GM21447 (cell line): ENCODE data around the gene DPF3.

Experiments used
- ATAC-seq: cut with Tn5 transposase; IDR thresholded peaks from one replicate; pipeline ENCODE4 v1.9.1; 2021; ENCODE audit not compliant: unreplicated experiment

DPF3 gene

DNA sequence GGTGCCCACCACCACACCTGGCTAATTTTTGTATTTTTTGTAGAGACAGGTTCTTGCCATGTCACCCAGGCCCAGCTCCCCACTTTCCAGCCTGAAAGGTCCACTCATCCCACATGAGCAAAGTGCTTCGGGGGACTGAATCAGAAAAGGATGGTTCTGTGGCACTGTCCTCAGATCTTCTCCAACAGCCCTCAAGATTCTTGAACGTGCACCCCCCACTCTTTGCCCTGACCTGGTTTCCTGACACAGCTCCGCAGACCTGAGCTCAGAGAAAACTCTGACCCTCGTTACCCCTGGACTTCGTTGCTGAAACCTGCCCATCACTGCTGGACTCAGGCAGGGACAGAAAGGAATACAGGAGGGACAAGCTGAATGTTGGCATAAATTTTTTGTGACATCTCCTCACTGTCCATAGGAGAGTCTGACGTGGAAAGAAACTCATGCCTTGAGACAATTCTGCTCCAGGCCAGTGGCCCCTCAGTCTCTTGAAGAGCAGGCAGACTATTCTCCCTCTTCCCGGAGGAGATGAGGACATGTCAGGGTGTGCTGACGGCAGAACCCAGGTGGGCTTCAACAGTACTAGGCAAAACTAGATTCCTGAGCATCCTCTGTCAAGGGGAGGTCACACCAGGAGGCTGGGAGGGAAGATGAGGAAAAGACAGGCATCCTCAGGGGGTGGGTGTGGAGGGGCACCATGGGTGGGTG, 149.3 kb downstream of the DPF3 start:
- no peak for ATAC-seq

DNA sequence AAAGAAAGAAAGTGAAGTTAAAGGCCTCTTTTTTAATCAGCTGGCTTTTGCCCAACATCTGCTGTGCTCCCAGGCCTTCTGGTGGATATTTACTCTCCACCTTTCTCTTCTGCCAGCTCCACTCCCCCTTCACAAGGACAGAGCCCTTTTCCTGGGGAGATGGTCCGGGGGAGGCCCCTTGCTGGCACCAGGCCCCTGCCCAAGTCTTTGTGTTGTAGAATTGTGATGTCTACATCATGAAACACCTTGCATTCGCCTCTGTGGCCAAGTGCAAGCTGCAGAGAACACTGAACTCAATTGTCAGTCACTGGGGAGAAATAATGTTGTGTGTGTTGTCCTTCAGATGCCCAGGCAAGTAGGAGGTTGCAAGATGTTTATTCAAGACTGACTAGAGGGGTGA, 150.3 kb downstream of the DPF3 start:
- no peak for ATAC-seq

DNA sequence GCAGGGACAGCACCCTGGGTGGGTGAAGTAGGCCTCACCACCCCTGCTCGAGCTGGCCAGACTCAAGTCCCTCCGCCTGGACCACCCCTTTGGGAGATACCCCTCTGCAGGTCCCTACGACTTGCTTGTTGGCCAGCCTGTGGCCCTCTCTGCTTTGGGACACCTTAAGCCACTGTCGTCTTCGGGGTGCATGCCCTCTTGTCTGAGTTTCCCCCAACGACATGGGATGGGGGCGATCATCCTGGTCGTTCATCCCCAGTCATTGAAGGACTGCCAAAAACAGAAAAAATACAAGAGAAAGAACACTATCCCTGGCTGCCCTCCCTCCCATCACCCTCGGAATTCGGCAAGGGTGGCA, 151.1 kb downstream of the DPF3 start:
- ATAC-seq, result no peak

DNA sequence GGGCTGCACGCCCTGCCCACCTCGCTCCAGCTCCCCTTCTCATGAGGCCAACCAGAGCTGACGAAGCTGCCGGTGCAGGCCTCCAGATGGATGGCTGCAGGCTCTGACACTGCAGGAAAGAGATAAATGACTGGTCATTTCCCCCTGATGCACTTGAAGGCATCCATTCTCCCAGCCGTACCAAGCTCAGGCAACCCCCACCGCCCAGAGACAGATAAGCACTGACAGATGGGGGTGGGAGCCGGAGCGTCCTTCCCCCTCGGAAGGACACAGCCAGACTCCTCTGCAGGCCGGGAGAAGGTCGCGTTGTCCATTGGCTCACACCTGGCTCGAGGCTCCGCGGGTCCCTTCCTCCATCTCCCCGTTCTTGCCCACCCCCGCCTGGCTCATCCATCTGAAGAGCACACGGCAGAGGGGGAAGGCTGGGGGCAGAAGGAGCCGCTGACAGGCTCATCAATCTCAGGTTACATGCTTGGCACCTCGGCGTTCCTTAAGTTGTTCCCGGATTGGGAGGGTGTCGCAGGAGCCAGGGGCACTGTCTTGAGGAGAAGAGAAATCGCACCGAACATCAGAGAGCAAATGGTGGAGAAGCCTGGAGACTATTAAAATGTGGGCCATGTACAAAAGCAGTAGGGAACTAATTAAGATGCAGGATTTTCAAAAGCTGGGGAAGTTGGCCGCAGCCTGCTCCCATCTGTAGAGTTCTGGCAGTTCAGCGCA, 151.6 kb downstream of the DPF3 start:
- no peak for ATAC-seq

DNA sequence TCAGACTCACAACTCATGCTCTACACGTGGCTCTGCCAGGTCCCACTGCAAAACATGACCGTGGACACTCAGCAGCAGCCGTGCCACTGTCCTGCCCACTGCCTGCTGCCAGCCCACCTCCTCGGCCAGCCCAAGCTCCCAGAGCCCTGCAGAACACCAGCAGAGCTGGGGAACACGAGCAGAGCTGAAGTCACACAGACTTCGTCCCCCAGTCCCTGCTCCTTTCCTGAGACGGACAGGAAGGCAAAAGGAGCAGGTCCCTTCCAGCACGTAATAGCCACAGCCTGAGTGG, 152.1 kb downstream of the DPF3 start:
- ATAC-seq, result no peak

DNA sequence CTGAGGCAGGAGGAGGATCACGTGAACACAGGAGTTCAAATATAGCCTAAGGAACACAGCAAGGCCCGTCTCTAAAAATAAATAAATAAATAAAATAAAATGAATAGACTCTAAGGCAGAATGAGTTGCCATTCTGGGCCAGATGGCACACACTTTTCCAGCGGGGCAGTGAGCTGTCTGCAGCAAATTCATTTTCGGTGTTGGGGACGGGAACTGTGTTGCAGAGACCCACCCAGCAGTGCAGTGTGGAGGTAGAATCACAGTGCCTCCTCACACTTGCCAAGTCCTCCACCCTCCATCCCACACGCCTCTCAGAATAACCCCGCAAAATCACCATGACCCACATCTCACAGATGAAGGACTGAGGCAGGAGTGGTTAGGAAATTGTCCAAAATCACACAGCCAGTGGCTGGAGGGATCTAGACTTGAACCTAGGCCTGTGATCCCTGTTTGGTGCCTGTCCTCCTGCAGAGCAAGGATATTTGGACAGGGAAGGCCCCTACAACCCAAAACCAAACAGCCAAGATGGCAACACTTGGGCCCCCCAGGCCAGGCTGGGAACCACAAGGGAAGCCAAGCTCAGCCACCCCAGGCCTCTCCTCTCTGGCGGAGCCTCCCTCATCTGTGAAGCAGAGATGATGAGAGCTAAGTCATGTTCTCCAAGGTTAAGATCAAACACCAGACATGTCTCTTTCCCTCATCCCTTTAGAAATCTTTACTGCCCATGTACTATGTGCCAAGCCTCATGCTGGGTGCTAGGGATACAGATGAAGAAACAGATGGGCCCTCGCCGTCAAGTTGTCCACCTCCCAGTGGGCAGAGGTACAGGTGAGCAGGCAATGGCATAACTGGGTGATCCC, 152.7 kb downstream of the DPF3 start:
- no peak for ATAC-seq

DNA sequence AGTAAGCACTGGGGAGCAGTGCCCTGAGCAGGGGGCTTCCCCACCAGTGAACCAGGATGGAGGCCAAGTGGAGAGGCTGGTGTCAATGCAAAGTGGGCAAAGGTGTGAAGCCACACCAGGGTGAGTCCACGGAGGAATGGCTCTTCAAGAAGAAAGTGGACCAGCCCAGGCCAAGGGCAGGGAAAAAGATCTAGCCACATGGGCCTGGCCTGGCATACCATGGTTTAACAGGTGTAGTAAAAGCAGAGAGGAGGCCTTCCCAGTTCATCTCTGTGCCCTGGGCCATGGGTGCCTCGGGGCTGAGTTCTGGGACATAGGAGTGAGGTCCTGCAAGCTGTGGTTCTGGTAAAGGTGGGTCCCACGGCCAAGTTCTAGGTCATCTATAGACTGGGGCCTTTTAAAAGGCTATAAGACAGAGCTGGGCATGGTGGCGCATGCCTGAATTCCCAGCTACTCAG, 153.4 kb downstream of the DPF3 start:
- no peak for ATAC-seq

DNA sequence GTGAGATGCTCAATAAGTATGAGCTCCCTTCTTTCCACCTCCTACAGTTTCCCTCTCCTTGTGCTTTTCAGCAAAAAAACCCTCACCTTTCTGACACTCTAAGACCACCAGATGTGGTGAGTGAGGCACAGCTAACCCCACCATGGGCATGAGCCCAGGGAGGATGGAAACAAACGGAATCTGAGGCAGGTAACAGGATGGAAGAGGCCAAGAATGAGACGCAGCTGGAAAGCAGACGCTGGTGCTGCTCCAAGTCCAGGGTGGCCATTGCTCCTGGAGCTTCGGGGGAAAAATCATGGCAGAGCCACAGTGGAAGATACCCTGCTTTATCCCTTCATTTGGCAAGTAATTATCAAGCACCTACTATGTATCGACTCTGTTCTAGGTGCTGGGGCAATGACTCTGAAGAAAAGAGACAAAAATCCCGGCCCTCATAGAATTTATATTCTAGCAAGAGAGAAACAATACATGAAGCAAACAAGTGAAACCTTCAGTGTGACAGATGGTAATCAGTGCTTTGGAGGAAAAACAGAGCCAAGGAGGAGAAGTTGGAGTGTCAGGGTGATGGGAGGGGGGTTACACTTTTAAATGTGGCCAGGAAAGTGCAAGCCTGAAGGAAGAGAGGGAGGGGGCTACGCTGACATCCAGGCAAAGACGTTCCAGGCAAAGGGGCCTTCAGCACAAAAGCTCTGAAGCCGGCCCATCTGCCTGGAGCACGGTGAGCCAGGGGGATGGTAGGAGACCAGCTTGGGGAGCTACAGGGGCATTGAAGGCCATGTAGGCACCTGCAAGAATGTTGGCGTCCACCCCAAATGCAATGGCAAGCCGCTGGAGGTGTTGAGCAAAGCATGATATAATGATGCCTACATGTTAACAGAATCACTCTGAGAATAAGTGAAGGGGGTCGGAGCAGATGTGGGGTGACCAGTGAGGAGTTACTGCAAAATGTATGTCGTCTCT, 154.2 kb downstream of the DPF3 start:
- no peak for ATAC-seq

DNA sequence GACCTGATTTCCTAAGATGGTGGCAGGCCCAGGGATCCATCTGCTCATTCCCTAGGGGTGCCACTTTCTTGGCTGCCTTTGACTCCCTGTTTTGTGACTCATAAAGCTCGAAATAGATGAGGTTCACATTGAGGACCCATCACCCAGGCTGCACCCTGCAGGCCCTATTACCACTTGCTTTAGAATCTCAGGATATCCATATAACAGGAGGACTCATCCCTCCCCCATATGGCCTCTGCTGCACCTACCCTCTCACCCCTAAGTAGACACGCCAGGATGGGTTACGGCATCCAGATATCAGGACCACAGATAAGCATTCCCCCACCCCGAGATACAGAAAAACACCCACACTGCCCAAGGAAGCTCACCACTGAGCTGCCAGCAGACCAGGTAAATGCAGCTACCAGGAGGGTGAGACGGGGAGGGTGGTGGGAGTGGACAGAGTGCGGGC, 155.7 kb downstream of the DPF3 start:
- no peak for ATAC-seq

DNA sequence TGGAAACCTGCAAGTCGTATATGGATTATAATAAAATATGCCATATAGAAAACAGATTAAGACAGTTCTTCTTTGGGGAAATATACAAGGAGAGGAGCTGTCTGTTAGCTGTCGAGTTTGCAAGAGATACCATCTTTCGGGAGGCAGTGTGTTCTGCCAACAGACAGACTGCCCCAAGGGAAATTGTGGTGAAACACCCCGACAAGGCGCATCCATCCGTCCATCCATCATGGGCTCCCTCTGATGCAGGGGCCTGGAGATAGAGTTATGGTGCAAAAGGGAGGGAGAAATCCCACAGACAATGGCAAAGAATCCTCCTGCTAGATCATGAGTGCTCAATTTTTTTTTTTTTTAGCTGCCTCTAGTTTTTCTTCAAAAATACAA, 156.3 kb downstream of the DPF3 start:
- ATAC-seq, result no peak

DNA sequence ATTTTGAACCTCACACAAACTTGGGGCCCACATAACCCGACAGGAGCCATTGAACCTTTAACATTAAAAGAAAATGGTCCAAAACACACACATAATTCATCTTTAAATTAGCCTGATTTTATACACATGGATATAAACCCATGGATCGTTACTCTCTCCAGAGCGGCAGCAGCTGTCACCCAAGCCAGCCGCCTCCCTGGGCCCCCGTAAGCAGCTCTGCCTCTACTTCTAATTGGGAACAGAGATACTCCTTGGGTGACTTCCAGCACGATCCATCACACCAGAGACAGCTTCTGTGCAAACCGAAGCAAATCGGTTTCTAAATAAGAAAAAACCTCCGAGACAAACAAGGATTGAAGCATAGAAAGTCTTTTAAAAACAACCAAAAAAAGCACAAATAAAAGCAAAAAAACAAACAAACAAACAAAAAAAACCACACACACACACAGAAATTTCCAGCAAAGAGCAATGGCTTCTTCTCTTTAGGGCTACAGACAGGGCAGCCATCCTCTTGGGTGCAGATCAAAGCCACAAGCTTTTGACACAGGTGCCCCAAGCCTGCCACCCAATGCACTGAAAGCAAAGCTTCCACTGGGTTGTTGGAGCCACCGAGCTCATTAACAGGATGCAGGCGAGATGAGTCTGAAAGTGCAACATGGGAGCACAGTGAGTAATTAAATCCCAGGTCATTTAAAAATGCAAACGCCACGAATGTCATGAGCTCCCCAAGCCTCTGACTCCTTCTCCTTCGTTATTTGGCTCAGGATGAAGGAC, 156.9 kb downstream of the DPF3 start:
- no peak for ATAC-seq

DNA sequence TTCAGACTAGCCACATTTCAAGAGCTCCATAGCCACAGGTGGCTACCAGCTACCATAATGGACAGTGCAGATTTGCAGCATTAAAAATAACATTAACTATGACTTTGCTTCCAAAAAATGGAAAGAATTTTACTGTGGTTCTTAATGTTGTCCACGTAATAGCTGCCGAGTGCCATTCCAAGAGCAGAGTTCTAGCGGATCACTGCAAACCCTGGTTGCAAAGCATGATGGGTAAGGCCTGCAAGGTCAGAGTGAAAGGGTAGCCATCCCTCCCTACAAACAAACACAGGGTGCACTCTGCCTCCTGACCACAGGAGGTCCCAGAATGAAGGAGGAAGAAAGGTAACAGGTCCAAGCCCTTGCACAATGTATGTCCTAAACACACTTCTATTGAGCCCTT, 157.6 kb downstream of the DPF3 start:
- no peak for ATAC-seq

DNA sequence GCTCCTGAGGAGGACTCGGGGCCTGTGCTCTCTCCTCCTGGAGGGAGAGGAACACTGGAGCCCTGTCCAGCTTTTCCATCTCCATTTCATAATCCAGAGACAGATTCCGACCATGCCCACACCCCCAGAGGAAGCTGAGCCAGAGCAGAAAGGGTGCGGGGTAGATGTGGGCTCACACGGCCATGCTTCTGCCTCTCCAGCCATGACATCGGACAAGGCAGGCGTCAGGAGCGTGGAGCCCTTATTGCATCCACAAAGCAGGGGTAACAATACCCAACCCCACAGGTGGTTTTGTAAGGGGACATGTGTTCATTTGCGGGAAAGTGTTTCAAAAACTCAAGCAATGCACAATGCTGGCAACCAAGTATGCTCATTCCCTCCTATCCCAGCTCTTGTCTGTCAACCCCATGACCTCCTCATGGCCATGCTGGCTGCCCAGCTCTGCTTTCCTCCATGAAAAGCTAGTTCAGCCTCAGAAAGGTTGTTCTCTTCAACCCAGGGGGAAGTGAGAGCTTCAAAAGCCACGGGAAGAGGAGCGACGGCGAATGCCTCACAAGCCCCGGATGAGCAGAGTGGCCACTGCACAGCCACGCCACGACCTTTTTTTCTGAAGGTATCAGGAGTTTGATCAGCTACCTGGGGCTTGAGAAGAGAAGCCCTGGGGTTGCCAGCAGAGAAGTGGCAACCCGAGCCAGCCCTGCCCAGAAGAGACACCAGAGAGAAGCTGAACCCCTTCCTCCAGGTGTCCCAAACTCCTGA, 161.7 kb downstream of the DPF3 start:
- ATAC-seq, result no peak

DNA sequence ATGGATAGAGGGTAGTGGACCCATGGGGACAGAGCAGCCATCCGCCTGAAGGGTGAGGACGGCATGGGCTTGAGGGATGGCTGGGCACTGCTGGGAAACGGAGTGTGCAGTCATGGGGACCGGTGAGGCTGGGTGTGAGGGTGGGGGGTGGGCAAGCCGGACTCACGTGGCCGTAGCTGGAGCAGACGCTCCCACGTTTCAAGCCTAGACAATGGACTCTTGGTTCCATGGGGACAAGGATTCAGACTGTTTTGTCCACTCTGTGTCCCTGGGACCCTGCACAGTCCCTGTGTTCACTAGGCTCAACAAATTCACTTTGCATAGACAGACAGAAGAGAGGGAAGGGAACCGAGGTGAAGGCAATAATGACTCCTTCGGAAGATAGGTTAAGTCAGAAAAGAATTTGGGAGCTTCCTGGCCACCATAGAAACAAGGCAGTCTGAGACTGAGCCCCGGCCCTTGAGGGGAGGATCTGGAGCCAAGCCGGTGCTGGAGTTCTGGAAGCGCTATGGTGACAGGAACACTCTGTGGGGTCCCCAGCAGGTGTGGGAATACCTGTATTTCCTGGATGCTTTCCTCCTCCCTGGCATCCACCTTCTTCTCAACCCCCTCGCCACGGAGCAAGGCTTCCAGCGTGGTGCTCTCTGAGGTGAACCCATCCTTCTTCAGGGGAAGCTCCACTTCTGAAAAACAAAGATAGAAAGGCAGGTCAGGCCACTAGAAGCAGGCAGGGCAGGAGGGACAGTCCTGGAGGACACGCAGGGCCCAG, 162.5 kb downstream of the DPF3 start:
- no peak for ATAC-seq

DNA sequence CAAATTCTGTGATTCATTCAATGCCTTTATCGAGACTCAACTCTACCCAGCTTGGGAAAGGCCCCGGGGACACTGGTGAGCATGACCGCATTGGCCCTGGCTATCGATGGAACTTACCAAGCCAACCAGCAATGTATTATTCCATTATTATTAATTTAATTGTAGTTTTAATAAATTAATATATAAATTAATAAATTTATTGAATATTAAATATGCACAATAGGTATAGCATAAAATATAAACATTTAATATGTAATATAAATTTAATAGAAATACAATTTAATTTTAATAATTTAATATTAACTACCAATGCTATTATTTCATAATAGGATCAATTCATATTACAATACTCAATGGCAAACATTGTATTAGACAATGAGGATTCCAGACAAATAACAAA, 163.4 kb downstream of the DPF3 start:
- no peak for ATAC-seq

DNA sequence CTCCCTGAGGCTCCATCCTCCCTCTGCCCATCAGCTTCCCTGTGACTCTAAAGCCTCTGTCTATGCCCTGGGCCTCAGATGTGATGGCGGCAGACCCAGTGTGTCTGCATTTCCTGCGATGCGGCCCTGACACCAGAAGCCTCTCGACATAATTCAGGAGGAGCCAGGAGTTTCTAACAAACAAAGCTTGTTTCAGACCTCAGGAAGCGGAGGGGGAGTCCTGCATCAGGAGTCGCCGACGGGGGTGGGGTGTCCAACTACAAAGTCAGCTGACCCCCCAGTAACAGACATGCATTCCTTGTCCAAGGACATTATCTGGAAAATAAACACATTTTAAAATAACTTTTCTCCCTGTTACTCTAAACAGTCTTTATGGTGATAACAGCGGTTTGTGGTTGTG, 167.5 kb downstream of the DPF3 start:
- ATAC-seq, result no peak

DNA sequence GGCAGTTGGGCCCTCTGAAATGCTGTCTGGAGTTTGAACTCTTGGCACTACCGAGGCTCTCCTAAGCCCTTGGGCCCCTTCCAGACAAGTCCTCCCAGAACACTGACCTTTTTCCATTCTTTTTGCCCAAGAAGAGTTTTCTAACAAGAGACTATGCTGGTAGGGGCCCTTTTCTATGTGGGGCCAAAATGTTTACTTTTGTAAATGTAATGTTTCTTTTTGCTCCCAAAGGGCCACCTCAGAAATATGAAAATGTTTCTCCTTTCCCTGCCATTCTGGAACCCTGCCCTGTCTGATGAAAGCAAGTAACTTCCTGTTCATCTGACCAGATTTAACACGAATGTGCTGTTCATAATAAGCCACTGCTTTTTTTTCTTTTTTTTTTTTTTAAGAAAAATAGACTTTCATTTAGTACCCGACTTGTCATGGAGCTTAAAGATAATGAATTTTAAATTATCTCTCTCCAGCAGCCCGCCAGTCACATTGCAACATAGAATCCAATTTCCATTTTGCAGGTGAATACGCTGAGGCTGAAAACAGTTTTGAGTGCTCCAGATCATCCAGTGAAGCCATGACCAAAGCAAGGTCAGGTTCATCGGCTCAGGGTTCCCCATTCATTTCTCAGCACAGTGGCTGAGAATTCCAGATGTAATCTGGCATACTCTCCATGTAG, 169.9 kb downstream of the DPF3 start:
- ATAC-seq, result no peak

DNA sequence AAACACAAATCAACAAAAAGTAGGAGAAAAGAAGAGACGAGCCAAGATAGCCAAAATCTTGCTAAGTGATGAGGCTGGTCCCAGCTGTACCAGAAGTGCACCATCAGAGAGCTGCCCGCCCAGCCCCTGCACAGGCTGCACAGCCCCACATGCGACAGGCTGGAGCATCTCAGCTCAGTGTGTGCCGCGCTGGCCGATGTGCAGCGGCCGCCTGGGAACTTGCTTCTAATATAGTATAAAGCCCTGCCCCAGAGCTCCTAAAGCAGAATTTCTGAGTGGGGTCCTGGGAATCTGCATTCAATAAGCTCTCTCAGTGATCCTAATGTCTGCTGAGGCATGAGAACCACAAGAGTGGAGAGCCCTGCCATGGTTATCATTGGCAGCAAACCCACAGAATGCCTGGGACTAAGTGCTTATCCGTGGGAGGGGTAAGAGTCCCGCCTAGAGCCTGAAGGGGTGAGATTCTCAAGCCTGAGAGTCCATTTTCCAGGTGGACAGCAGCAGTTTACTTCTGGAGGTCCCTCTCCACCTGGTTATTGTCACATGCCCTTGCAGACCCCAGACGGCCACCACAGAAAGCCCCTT, 171.6 kb downstream of the DPF3 start:
- no peak for ATAC-seq
